HEK293 (cell line): ENCODE results near the gene MYO5B.

Source experiments
- TCF7L2 ChIP-seq: IDR thresholded peaks from 2 replicates; pipeline ENCODE4 v1.6.1; 2011; ENCODE audit warnings: low read depth, mild to moderate bottlenecking, inconsistent platforms, low read length, moderate library complexity, borderline replicate concordance
- TF ChIP-seq, protein P1 (sequence below): fragments of 450-650 bp; formaldehyde crosslinking; IDR thresholded peaks from 2 replicates; pipeline ENCODE4 v1.5.1; 2016; ENCODE audit warnings: missing biosample characterization, missing genetic modification characterization

GRCh38 chr18:49784427-49785185 is 410.3 kb downstream of the MYO5B start:
- TF ChIP-seq, protein P1, sequence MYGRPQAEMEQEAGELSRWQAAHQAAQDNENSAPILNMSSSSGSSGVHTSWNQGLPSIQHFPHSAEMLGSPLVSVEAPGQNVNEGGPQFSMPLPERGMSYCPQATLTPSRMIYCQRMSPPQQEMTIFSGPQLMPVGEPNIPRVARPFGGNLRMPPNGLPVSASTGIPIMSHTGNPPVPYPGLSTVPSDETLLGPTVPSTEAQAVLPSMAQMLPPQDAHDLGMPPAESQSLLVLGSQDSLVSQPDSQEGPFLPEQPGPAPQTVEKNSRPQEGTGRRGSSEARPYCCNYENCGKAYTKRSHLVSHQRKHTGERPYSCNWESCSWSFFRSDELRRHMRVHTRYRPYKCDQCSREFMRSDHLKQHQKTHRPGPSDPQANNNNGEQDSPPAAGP, result no peak
- no peak for TF ChIP-seq TCF7L2
